GM19372 (cell line): ENCODE results near the gene FAM3B.
"Not testable (repeated sequence)": the region's sequence is repeated elsewhere in the genome, so short reads cannot be mapped to it uniquely, and the experiment has no call there.

Experiments
- ATAC-seq: cut with Tn5 transposase; IDR thresholded peaks from one replicate; pipeline ENCODE4 v1.9.1; 2021; ENCODE audit warnings: mild to moderate bottlenecking, low read depth, moderate library complexity; ENCODE audit not compliant: unreplicated experiment

FAM3B gene

GRCh38 chr21:41349126-41349525 lies 32.5 kb downstream of the FAM3B start:
- no peak for ATAC-seq

DNA sequence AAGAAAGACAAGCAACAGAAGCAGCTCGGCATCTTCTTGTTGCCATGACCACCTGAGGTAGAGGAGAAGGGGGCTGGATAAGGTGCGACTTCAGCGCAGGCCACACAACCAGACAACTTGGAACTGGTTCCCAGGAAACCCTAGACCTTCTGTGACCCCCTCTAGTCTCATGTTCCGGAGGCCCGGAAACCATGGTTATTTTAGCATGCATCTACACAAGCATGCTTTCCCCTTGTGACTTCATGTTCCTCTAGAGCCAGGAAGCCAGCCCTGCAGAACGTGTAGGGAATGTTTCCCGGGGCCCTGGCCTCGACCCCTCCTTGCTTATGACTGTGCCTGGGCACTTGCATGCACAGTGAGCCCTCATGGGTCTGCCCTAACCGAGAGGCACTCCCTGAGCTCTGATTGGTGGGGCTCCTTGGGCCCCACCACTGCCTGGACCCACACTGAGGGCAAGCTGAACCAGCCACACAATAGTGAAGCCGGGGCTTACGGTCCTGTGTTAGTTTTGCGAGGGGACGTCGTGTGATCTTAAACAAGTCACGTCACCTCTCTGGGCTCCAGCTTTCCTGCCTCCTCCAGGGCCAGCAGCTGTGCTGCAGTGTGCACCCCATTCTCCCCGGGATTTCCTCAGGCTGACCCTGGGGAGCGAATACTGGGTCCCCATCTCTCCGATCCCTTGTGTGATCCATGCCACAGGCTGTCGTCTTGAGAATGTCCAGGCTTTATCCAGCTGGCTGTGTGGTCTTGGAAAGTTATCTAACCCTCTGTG lies 33.2 kb downstream of the FAM3B start:
- ATAC-seq: no peak

DNA sequence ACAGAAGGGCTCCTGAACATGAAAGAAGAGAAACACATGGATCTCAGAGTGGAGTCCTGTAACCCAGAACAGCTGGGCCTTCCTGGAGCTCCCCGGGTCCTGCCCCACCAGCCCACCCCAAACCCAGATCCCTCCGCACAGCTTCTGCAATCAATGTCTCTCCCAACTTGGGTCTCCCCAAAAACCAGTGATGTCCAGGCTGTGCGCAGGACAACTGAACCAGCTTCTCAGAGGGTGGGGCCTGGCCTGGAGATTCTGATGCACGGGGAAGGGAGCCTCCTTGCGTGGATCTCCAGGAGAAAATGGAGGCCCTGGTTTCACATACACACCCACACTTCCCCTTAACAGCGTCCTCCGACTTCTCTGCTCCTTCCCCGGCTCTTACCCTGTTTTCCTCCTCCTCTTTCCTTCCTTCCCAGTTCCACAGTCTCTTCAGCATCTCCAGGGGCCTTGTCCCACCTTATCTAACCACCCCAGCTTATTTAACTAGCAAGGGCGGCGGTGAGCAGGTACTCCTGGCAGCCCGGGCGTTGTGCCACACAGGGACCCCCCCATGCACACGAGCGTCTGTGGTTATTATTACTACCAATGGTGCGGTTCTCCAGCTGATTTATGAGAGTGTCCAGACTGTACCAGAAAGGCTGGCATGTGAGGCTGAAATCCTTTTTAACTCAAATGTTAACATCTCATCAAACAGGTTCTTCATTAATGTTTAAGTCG lies 34.0 kb downstream of the FAM3B start:
- ATAC-seq: no peak

DNA sequence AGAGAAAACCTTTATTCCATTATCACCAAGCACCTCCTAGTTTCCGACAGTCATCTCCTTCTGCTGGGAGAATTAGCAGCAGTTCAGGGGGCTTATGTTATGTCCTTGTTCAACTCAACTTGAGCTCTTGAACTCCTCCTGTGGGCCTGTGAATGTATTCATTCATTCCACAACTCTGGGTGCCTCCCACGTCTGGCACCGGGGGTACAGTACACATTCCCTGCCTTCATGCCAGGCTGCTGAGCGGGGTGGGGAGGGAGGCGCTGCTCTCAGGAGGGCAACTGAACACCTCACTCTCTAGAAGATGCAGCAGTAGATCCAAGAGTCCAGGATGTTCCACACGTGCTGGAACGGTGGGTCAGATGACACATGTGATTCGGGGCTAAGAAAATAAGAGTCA lies 40.9 kb downstream of the FAM3B start:
- ATAC-seq: no peak

DNA sequence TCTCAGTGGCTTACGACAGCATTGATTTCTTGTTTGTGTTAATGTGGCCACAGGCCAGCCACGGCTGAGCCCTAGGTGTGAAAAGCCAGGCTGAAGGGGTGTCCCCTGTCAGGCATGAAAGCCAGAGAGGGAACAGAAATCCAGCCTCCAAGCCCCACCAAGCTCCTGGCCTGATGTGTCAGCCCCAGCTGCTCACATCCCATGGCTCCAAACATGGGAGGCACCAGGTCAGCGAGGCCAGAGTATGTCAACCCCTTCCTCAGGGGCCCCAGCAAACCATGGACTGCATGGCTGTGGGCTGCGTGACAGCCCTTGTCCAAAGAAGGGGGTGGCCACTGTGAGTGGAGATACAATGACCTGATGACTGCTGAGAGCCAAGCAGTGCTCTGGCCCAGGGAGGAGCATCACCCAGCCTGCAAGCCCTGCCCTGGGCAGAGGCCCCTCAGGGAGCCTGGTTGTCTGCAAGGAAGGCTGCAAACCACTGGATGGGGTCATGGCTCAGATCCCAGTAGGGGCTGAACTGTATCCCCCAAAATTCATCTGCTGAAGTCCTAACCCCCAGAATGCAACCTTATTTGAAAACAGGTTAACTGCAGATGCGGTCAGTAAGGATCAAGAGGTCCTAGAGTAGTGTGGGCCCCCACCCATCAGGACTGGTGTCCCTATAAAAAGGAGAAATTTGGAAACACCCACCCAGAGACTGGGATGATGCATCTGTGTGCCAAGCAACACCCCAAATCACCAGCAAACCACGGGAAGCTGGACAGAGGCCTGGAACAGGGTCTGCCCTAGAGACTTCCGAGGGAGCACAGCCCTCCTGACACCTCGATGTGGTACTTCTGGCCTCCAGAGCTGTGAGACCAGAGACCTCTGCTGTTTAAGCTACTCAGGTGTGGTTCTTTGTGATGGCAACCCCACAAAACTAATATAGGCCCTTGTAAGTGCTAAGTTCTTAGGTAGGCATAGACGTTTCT lies 41.9 kb downstream of the FAM3B start:
- no peak for ATAC-seq

- ATAC-seq: no peak
These were observed 42.7 kb downstream of the FAM3B start for GRCh38 chr21:41359286-41359685.

DNA sequence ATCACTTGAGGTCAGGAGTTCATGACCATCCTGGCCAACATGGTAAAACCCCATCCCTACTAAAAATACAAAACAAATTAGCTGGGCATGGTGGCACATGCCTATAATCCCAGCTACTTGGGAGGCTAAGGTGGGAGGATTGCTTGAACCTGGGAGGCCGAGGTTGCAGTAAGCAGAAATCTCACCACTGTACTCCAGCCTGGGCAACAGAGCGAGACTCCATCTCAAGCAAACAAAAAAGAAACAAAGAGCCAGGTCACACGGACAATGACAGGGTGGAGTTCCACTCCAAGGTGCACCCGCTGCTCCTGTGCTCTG lies 43.1 kb downstream of the FAM3B start:
- ATAC-seq: not testable (repeated sequence)

DNA sequence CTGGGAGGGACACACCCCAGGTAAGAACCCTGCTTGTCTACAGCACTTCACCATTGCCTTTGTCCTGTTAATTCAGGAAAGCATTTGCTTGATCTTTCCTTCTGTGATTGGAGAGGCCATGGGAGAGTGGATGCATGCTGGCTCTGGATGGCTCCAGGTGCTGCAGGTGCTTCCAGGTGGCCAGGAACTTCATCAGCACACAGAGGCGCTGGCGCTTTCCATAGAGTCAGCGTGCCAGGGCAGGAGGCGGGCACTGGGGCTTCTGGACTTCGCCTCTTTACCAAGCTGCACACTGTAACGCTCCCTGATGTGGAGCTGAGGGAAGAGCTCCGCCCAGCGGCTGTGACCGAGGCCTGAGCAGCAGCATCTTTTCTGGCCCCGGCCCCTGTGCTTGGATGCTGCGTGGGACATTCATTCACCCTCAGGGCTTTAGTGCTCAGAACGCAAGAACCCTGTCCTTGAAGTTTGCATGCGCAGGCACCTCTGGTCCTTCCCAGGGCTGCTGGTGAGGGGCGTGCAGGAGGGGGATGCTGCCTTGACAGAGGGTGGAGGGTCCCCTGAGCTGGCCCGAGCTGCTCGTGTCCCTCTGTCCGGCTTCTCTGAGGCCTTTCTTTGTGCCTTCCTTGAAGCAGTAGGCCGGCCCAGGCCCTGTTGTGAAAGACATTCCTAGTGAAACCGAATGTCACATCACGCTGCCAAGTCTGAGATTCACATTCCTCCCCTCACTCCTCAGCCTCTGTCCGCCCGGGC lies 43.6 kb downstream of the FAM3B start:
- no peak for ATAC-seq

DNA sequence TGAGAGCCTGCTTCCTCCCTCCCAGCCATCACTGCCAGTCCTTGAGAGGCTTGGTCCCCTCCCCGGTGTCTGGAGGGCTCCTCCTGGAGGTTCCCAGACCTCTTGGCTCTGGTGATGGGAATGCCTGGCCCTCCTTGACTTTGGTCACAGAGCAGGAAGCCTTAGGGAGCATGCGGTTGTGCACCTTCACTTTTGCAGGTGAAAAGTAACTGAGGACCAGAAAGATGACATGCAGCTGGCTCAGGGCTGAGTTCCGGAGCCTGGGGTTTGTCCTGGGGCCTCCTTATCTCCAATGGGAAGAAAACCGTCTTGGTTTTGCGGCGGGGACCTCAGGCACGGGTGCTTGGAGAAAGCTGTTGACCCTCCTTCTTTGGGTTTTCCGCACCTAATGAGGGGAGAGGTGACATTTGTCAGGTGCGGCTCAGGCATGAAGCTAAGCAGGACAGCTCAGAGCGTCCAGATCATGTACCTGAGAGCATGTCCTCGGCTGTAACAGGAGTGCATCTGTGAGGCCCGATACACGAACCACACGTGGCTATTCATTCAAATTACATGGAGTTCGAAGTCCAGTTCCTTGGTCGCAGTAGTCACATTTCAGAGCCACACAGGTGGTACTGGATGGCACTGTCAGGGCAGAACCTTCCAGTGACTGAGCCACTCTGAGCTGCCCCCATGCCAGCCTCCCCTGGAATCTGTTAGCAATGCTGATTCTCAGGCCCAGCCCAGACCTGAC lies 44.6 kb downstream of the FAM3B start:
- ATAC-seq: no peak

DNA sequence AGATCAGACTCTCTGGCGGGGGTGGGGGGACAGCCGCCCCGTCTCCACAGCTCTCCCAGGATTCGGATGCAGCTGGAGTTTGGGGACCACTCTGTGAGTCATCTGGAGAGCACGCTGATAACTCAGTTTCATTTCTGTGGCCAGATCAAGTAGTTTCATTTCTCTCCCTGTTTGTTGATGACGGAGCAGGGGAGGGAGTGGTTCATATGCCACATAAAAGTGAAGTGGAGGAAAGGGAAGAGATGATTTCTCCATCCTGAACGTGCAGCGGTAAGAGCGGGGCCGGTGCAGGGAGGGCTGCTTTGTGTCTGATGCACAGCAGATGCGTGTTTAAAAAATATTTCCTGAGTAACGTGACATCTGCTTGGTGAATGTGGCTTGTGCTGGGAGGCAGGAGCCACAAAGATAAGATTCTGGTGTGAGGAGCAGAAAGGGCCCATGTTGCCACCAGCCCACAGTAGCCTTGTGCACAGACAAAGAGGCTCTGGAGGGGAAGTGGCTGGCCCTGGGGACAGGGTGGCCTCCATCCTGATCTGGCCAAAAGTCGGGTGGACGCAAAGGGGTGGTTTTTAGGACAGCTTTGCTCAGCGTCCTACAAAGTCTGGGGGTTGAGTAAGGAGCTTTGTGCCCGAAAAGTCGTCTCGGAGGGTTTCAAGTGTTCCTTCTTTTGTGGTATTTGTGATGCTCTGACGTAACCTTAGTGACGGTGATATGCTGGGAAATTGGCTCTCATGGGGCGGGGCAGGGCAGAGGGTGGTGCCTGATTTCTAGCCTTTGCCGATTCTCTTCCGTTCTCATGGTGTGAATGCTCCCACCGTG lies 45.4 kb downstream of the FAM3B start, which contains the start of gene MX2:
Gene MX2 (plus strand): TSS at position 242 of the 819 bp plus-strand sequence. CDS start 14,880 bp downstream, outside the sequence.
- peak; percentile 50 for ATAC-seq

- ATAC-seq: no peak
These were observed 46.2 kb downstream of the FAM3B start for GRCh38 chr21:41362605-41363369.

DNA sequence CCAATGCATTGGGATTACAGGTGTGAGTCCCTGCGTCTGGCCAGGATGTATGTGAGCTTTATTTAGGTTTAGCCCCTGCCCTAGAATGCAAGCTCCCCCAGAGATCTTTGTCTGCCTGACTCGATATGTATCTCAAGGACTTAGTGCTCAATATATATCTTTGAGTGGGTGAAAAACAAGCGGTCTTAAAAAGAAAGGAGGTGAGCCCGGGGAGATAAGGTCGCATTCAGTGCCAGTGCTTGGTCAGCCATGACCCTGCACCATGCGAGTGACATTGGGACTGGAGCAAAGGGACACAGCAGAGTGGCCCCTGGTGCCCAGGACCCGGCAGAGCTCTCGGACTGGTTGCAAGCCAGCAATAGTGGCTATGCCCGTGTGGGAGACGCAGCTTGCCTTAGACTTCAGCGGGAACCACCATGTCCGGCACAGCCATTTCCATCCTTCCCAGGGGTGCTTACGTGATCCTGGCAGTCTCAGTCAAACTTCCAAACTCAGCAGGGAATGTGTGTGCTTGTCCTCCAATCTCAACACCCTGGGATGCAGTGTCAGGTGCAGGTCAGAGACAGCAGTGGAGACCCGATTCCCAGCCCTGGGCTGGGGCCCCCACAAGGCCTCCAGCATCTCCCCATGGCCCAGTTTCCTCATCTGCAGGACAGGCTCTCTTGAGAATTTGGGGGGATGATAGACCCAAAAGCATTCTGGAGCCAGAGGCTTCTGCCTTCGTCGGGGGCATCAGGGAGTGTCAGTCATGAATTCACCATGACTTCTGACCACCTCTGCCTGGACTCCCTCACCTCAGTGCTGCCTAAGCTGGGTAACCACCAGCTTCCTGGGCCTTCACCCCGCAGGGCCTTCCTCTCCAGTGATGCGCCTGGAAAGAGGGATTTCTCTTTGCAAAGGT lies 47.0 kb downstream of the FAM3B start:
- ATAC-seq: no peak

- ATAC-seq: no peak
These were observed 47.7 kb downstream of the FAM3B start for GRCh38 chr21:41364308-41364707.

GRCh38 chr21:41365377-41366107 lies 48.9 kb downstream of the FAM3B start:
- ATAC-seq: no peak

GRCh38 chr21:41366522-41367151 lies 50.0 kb downstream of the FAM3B start:
- ATAC-seq: no peak
